IMR-90 (cell line): ENCODE results near the gene DMD. TPM values are rescaled to one million over a fixed set of nuclear protein-coding genes. Genes with fewer than 3 reads are reported as not detected.

Experiments
- ATAC-seq: fragments of 200-7000 bp; cut with Tn5 transposase; 2 replicates; pipeline ENCODE4 v1.9.1; 2020; ENCODE audit warnings: low read depth, mild to moderate bottlenecking, moderate library complexity
- BruUV-seq: library from RNA; stranded (reverse); fragments of 400-500 nt; replicated peaks from 2 replicates; lab custom pipeline; 2021; lab: Mats Ljungman, UMichigan
- CTCF ChIA-PET: fragments of 300-600 bp; formaldehyde crosslinking; extraction: SDS; loops from one replicate; lab custom pipeline; 2021; ENCODE audit warnings: antibody characterized with exemption; lab: Yijun Ruan, JAX
- POLR2A ChIA-PET: fragments of 300-600 bp; sonication (Branson Sonifier 250); formaldehyde crosslinking; loops from one replicate; lab custom pipeline; 2022; ENCODE audit warnings: antibody characterized with exemption; ENCODE audit not compliant: unreplicated experiment; lab: Charles Lee
- DNase-seq: peaks from one replicate; pipeline ENCODE4 v3.0.0; 2013
- H2AFZ ChIP-seq: replicated peaks from 2 replicates; pipeline ENCODE3; 2013; ENCODE audit warnings: low read length, mild to moderate bottlenecking; ENCODE audit not compliant: poor library complexity
- H2AK5ac ChIP-seq: 2 replicates; pipeline ENCODE4 v1.6.1; 2013; ENCODE audit warnings: low read depth, low read length, inconsistent platforms
- H2AK9ac ChIP-seq: replicated peaks from 2 replicates; pipeline ENCODE3; 2013; ENCODE audit warnings: mild to moderate bottlenecking, low read depth, low read length, moderate library complexity; ENCODE audit not compliant: poor library complexity
- H2BK120ac ChIP-seq: 2 replicates; pipeline ENCODE4 v1.6.1; 2013; ENCODE audit warnings: low read depth, low read length, inconsistent platforms
- H2BK15ac ChIP-seq: 3 replicates; pipeline ENCODE4 v1.6.1; 2013; ENCODE audit warnings: low read depth, low read length, inconsistent platforms
- H2BK20ac ChIP-seq: 2 replicates; pipeline ENCODE4 v1.6.1; 2013; ENCODE audit warnings: low read depth, mild to moderate bottlenecking, inconsistent platforms, low read length, moderate library complexity
- H2BK5ac ChIP-seq: 2 replicates; pipeline ENCODE4 v1.6.1; 2013; ENCODE audit warnings: mild to moderate bottlenecking, low read depth, low read length, inconsistent platforms; ENCODE audit not compliant: poor library complexity, severe bottlenecking
- H3K14ac ChIP-seq: replicated peaks from 2 replicates; pipeline ENCODE4 v1.6.1; 2013; ENCODE audit warnings: low read depth, low read length, inconsistent platforms
- H3K18ac ChIP-seq: 2 replicates; pipeline ENCODE4 v1.6.1; 2013; ENCODE audit warnings: low read depth, low read length, control low read depth
- H3K23ac ChIP-seq: 2 replicates; pipeline ENCODE4 v1.6.1; 2013; ENCODE audit warnings: low read depth, low read length, inconsistent platforms
- H3K27ac ChIP-seq: 2 replicates; pipeline ENCODE4 v1.5.1; 2013; ENCODE audit warnings: mild to moderate bottlenecking, control low read depth, low read length; ENCODE audit not compliant: insufficient read depth
- H3K27me3 ChIP-seq: 2 replicates; pipeline ENCODE4 v1.6.1; 2013; ENCODE audit warnings: low read length; ENCODE audit not compliant: control insufficient read depth, insufficient read depth
- H3K36me3 ChIP-seq: 2 replicates; pipeline ENCODE4 v1.6.1; 2013; ENCODE audit warnings: low read length, mixed read lengths; ENCODE audit not compliant: control insufficient read depth, insufficient read depth
- H3K4ac ChIP-seq: 2 replicates; pipeline ENCODE4 v1.6.1; 2013; ENCODE audit warnings: low read depth, low read length, inconsistent platforms
- H3K4me1 ChIP-seq: 2 replicates; pipeline ENCODE4 v1.6.1; 2013; ENCODE audit warnings: low read length, mixed read lengths; ENCODE audit not compliant: control insufficient read depth, insufficient read depth
- H3K4me2 ChIP-seq: 2 replicates; pipeline ENCODE4 v1.6.1; 2013; ENCODE audit warnings: low read depth, mild to moderate bottlenecking, control low read depth, low read length, moderate library complexity
- H3K4me3 ChIP-seq: 2 replicates; pipeline ENCODE4 v1.5.1; 2013; ENCODE audit warnings: low read depth, mild to moderate bottlenecking, control low read depth, low read length, moderate library complexity; ENCODE audit not compliant: insufficient read depth
- H3K56ac ChIP-seq: 2 replicates; pipeline ENCODE4 v1.6.1; 2013; ENCODE audit warnings: low read length, inconsistent platforms; ENCODE audit not compliant: insufficient read depth; ENCODE audit errors: extremely low read depth
- H3K79me1 ChIP-seq, 2 experiments: 2 replicates each; pipeline ENCODE4 v1.6.1; 2013; ENCODE audit warnings: low read length in 2 of 2, inconsistent platforms in 1 of 2, low read depth in 1 of 2
- H3K9ac ChIP-seq: 2 replicates; pipeline ENCODE4 v1.6.1; 2013; ENCODE audit warnings: low read depth, low read length, control low read depth
- H3K9me1 ChIP-seq: 2 replicates; pipeline ENCODE4 v1.6.1; 2013; ENCODE audit warnings: low read length, inconsistent platforms; ENCODE audit not compliant: insufficient read depth
- H3K9me3 ChIP-seq: 2 replicates; pipeline ENCODE4 v1.6.1; 2013; ENCODE audit warnings: low read length; ENCODE audit not compliant: control insufficient read depth, insufficient read depth
- H4K20me1 ChIP-seq: 2 replicates; pipeline ENCODE4 v1.6.1; 2013; ENCODE audit warnings: low read length, inconsistent platforms; ENCODE audit not compliant: insufficient read depth
- H4K5ac ChIP-seq: 2 replicates; pipeline ENCODE4 v1.6.1; 2013; ENCODE audit warnings: mild to moderate bottlenecking, low read depth, low read length, control low read depth
- H4K8ac ChIP-seq, 2 experiments: 2 replicates each; pipeline ENCODE4 v1.6.1; 2013; ENCODE audit warnings: low read depth in 2 of 2, low read length in 2 of 2, control low read depth in 1 of 2, inconsistent platforms in 1 of 2
- H4K91ac ChIP-seq: 2 replicates; pipeline ENCODE4 v1.6.1; 2013; ENCODE audit warnings: low read depth, low read length, inconsistent platforms; ENCODE audit not compliant: insufficient read depth
- CHD1 ChIP-seq: IDR thresholded peaks from 2 replicates; pipeline ENCODE4 v1.6.1; 2012; ENCODE audit warnings: low read depth, low read length, improper control_type of control experiment
- NFE2L2 ChIP-seq: fragments of 150-350 bp; IDR thresholded peaks from 2 replicates; pipeline ENCODE4 v1.6.1; 2016; ENCODE audit warnings: low read depth, mild to moderate bottlenecking, low read length
- WGBS, 2 experiments: methylation state at CpG; one replicate each; pipeline versions ENCODE4 v1.1.5 to v1.1.7; 2013; ENCODE audit warnings: missing lambda C conversion rate in 2 of 2; ENCODE audit not compliant: insufficient read length in 1 of 2; ENCODE audit errors: extremely low coverage in 2 of 2; 5-methylcytosine and 5-hydroxymethylcytosine counted together
- dilution Hi-C: fragments of 300-500 bp; cut with HindIII; formaldehyde crosslinking; loops from one replicate; pipeline ENCODE4 v1.14.3; 2018; ENCODE audit warnings: low sequenced_read_pairs; ENCODE audit not compliant: unreplicated experiment
- in situ Hi-C: fragments of 300-500 bp; cut with MboI; formaldehyde crosslinking; loops from 3 replicates; pipeline ENCODE4 v1.14.3; 2019; ENCODE audit warnings: low sequenced_read_pairs, inconsistent platforms, mixed read lengths
- intact Hi-C: fragments of 100-400 bp; cut with micrococcal nuclease; formaldehyde crosslinking; loops from 2 replicates; pipeline ENCODE4 v1.10.0; 2022
- polyA plus RNA-seq, 3 experiments: library from polyadenylated mRNA; depleted of rRNA; stranded (reverse); fragments of >200 nt; gene quantifications; 2 replicates each; pipeline ENCODE4 v1.2.3, GENCODE V29; 2012; ENCODE audit warnings: low replicate concordance in 1 of 3
- total RNA-seq: library from RNA; depleted of rRNA; stranded (reverse); fragments of >200 nt; gene quantifications from 2 replicates; pipeline ENCODE4 v1.2.3, GENCODE V29; 2012

Gene DMD
- total and polyA plus RNA-seq, 2 of the 4 experiments (the other 2 are of a cell fraction) = 6.6 to 11.8 TPM

GRCh38 chrX:31443654-31444053 lies 1767.7 kb downstream of the DMD start:
- Histone ChIP-seq H2BK20ac (no peak overlapping the region), H3K4me3 (no peak overlapping the region), H4K20me1 (no peaks in the 10 kb centered on the region), H3K9me1 (no peaks in the 10 kb centered on the region), H3K4ac (no peak overlapping the region), H3K27ac (no peak overlapping the region), H3K9ac (no peak overlapping the region), H4K5ac (no peak overlapping the region), H3K56ac (no peak overlapping the region), H2AK5ac (no peak overlapping the region), H4K91ac (no peak overlapping the region), H2BK15ac (no peak overlapping the region), H3K79me1 (no peaks in the 10 kb centered on the region), H3K14ac (no peak overlapping the region), H3K4me2 (no peak overlapping the region), H2BK5ac (no peak overlapping the region), H3K23ac (no peak overlapping the region), H2BK120ac (no peak overlapping the region), H3K27me3 (no peaks in the 10 kb centered on the region), H3K9me3 (no peaks in the 10 kb centered on the region), H3K18ac (no peak overlapping the region), H2AFZ (peak overlapping the region; percentile 48), H3K4me1 (no peaks in the 10 kb centered on the region), H3K36me3 (no peaks in the 10 kb centered on the region), H4K8ac (no peak overlapping the region), H2AK9ac (no peak overlapping the region)
- ChIA-PET POLR2A (no interaction called here), CTCF (no interaction called here)
- DNase-seq = no peak
- in situ Hi-C loops = no loop called here
- no CpG with 5 or more reads among the region's 8 CpGs for WGBS, 2 experiments
- dilution Hi-C loops = no loop called here
- no TSS peak for BruUV-seq
- no peak for ATAC-seq
- intact Hi-C loops = no loop called here
- peak; percentile 41; the same call in 1 of the 2 replicates for TF ChIP-seq NFE2L2
- no peak for TF ChIP-seq CHD1
